Neural progenitor cell (in vitro differentiated cells): Measurements from ENCODE around the gene HERC3. TPM values are rescaled to one million over a fixed set of nuclear protein-coding genes. Genes with fewer than 3 reads are reported as not detected.

ENCODE experiments used
- DNase-seq: peaks from one replicate; pipeline ENCODE4 v3.0.0-alpha.2; 2016; ENCODE audit warnings: low spot score
- H2AFZ ChIP-seq: fragments of 200-600 bp; sonication (generic); replicated peaks from 2 replicates; pipeline ENCODE4 v1.6.1; 2016; ENCODE audit warnings: antibody characterized with exemption
- H3F3A ChIP-seq: fragments of 200-600 bp; sonication (generic); 2 replicates; pipeline ENCODE4 v1.6.1; 2016; ENCODE audit warnings: antibody characterized with exemption, low read depth
- H3K27ac ChIP-seq: fragments of 200-600 bp; sonication (generic); 2 replicates; pipeline ENCODE4 v1.5.1; 2016; ENCODE audit warnings: mild to moderate bottlenecking
- H3K27me3 ChIP-seq: fragments of 200-600 bp; sonication (generic); 2 replicates; pipeline ENCODE4 v1.6.1; 2016; ENCODE audit warnings: mild to moderate bottlenecking, moderate library complexity
- H3K36me3 ChIP-seq: fragments of 200-600 bp; sonication (generic); 2 replicates; pipeline ENCODE4 v1.5.1; 2016
- H3K4me1 ChIP-seq: fragments of 200-600 bp; sonication (generic); 2 replicates; pipeline ENCODE4 v1.6.1; 2016; ENCODE audit warnings: mixed run types
- H3K4me2 ChIP-seq: fragments of 200-600 bp; sonication (generic); 2 replicates; pipeline ENCODE4 v1.6.1; 2016
- H3K4me3 ChIP-seq: fragments of 200-600 bp; sonication (generic); 2 replicates; pipeline ENCODE4 v1.5.1; 2016
- H3K79me2 ChIP-seq: fragments of 200-600 bp; sonication (generic); 2 replicates; pipeline ENCODE4 v1.6.1; 2016; ENCODE audit warnings: low read depth
- H3K9ac ChIP-seq: fragments of 200-600 bp; sonication (generic); 2 replicates; pipeline ENCODE4 v1.6.1; 2016
- H3K9me3 ChIP-seq: fragments of 200-600 bp; sonication (generic); 2 replicates; pipeline ENCODE4 v1.5.1; 2016; ENCODE audit warnings: low read depth
- H4K20me1 ChIP-seq: fragments of 200-600 bp; sonication (generic); 2 replicates; pipeline ENCODE4 v1.6.1; 2016; ENCODE audit warnings: low read depth
- H3K27ac Mint-ChIP-seq: 3 replicates; pipeline ENCODE4 v1.8.0; 2021; ENCODE audit warnings: mixed read lengths
- H3K27me3 Mint-ChIP-seq: 2 replicates; pipeline ENCODE4 v1.8.0; 2022; ENCODE audit warnings: low read depth, mild to moderate bottlenecking, inconsistent platforms, moderate library complexity, mixed read lengths; ENCODE audit not compliant: insufficient read depth
- H3K36me3 Mint-ChIP-seq: 3 replicates; pipeline ENCODE4 v1.8.0; 2021; ENCODE audit warnings: mixed read lengths
- H3K4me1 Mint-ChIP-seq: 3 replicates; pipeline ENCODE4 v1.8.0; 2021; ENCODE audit warnings: mixed read lengths
- H3K4me3 Mint-ChIP-seq: 3 replicates; pipeline ENCODE4 v1.8.0; 2021; ENCODE audit warnings: mild to moderate bottlenecking, moderate library complexity, mixed read lengths
- H3K9me3 Mint-ChIP-seq: 3 replicates; pipeline ENCODE4 v1.8.0; 2020; ENCODE audit warnings: mixed read lengths
- CTCF ChIP-seq: fragments of 200-600 bp; sonication (generic); IDR thresholded peaks from 2 replicates; pipeline ENCODE4 v1.5.1; 2017; ENCODE audit warnings: antibody characterized with exemption, mild to moderate bottlenecking
- EZH2 ChIP-seq: fragments of 200-600 bp; sonication (generic); IDR thresholded peaks from 2 replicates; pipeline ENCODE4 v1.6.1; 2017; ENCODE audit warnings: antibody characterized with exemption, mild to moderate bottlenecking, moderate library complexity
- EZH2phosphoT487 ChIP-seq: fragments of 200-600 bp; sonication (generic); IDR thresholded peaks from 2 replicates; pipeline ENCODE4 v1.6.1; 2017; ENCODE audit warnings: antibody characterized with exemption
- total RNA-seq: library from RNA; depleted of rRNA; stranded (reverse); fragments of >200 nt; gene quantifications from 2 replicates; pipeline ENCODE4 v1.2.3, GENCODE V29; 2015; ENCODE audit warnings: low replicate concordance

The HERC3 gene
- total RNA-seq, 1 donor from 2014 or later = 4.1 TPM

- no peaks in the 10 kb centered on the region for H3K27me3 ChIP-seq
- H3K27ac ChIP-seq = no peak overlapping the region
- no peaks in the 10 kb centered on the region for H3F3A ChIP-seq
- no peak overlapping the region for H3K27ac Mint-ChIP-seq
- no peaks in the 10 kb centered on the region for H3K27me3 Mint-ChIP-seq
- no peaks in the 10 kb centered on the region for H3K79me2 ChIP-seq
- no peak overlapping the region for H3K4me3 Mint-ChIP-seq
- H3K9ac ChIP-seq = no peak overlapping the region
- H3K4me3 ChIP-seq = no peak overlapping the region
- no peaks in the 10 kb centered on the region for H4K20me1 ChIP-seq
- no peaks in the 10 kb centered on the region for H3K9me3 ChIP-seq
- TF ChIP-seq CTCF (no peak), EZH2 (no peak), EZH2phosphoT487 (no peak)
- no peak overlapping the region for H3K4me2 ChIP-seq
- no peaks in the 10 kb centered on the region for H3K4me1 ChIP-seq
- no peaks in the 10 kb centered on the region for H3K4me1 Mint-ChIP-seq
- H3K36me3 ChIP-seq = no peaks in the 10 kb centered on the region
- no peak for DNase-seq
- H3K36me3 Mint-ChIP-seq = no peaks in the 10 kb centered on the region
- H2AFZ ChIP-seq = no peak overlapping the region
- peaks cover 2% of the 10 kb centered on the region for H3K9me3 Mint-ChIP-seq
Measured at GRCh38 chr4:88623097-88623496, 30.8 kb downstream of the HERC3 start.

GRCh38 chr4:88628746-88629145 lies 36.5 kb downstream of the HERC3 start:
- no peak overlapping the region for H2AFZ ChIP-seq
- H3K79me2 ChIP-seq = no peaks in the 10 kb centered on the region
- Mint-ChIP-seq H3K4me3 (no peak overlapping the region), H3K4me1 (no peaks in the 10 kb centered on the region), H3K36me3 (no peaks in the 10 kb centered on the region), H3K9me3 (peaks cover 4% of the 10 kb centered on the region), H3K27me3 (no peaks in the 10 kb centered on the region), H3K27ac (no peak overlapping the region)
- no peaks in the 10 kb centered on the region for H3K4me1 ChIP-seq
- H3K27me3 ChIP-seq = no peaks in the 10 kb centered on the region
- TF ChIP-seq EZH2phosphoT487 = no peak
- no peak for TF ChIP-seq EZH2
- no peak for TF ChIP-seq CTCF
- no peaks in the 10 kb centered on the region for H4K20me1 ChIP-seq
- no peaks in the 10 kb centered on the region for H3F3A ChIP-seq
- no peak for DNase-seq
- no peak overlapping the region for H3K27ac ChIP-seq
- no peak overlapping the region for H3K4me2 ChIP-seq
- H3K36me3 ChIP-seq = no peaks in the 10 kb centered on the region
- no peak overlapping the region for H3K9ac ChIP-seq
- H3K4me3 ChIP-seq = no peak overlapping the region
- H3K9me3 ChIP-seq = no peaks in the 10 kb centered on the region

GRCh38 chr4:88629826-88630225 lies 37.5 kb downstream of the HERC3 start:
- H3K4me1 Mint-ChIP-seq = no peaks in the 10 kb centered on the region
- H3K27ac Mint-ChIP-seq = no peak overlapping the region
- Histone ChIP-seq H3K27ac (no peak overlapping the region), H3K4me1 (no peaks in the 10 kb centered on the region), H3K36me3 (no peaks in the 10 kb centered on the region), H3K4me3 (no peak overlapping the region), H3K79me2 (no peaks in the 10 kb centered on the region), H3K4me2 (no peak overlapping the region), H3K9me3 (no peaks in the 10 kb centered on the region), H2AFZ (no peak overlapping the region), H3K27me3 (no peaks in the 10 kb centered on the region), H4K20me1 (no peaks in the 10 kb centered on the region), H3F3A (no peaks in the 10 kb centered on the region), H3K9ac (no peak overlapping the region)
- DNase-seq = no peak
- no peak overlapping the region for H3K4me3 Mint-ChIP-seq
- no peak for TF ChIP-seq CTCF
- TF ChIP-seq EZH2phosphoT487 = no peak
- TF ChIP-seq EZH2 = no peak
- no peaks in the 10 kb centered on the region for H3K36me3 Mint-ChIP-seq
- H3K27me3 Mint-ChIP-seq = no peaks in the 10 kb centered on the region
- peaks cover 3% of the 10 kb centered on the region for H3K9me3 Mint-ChIP-seq
